Body of pancreas (tissue), 4 donors: ENCODE data around the gene TENM3.

ENCODE experiments used
- CTCF ChIP-seq, 7 experiments: fragments of 450-650 bp in 4 of 7; fragments of 200-600 bp in 3 of 7; sonication (generic) in 3 of 7; IDR thresholded peaks; one replicate each; pipeline ENCODE4 v1.5.1; 2016 to 2019; ENCODE audit warnings: antibody characterized with exemption in 7 of 7
- POLR2A ChIP-seq, 3 donors: fragments of 450-650 bp; IDR thresholded peaks; one replicate each; pipeline ENCODE4 v1.6.1; 2016; ENCODE audit warnings: antibody characterized with exemption in 3 of 3, mild to moderate bottlenecking in 2 of 3

GRCh38 chr4:182216005-182216404 lies 27.2 kb upstream of the TENM3 start:
- no peak for TF ChIP-seq CTCF (IDR thresholded peaks at IDR 0.05)
- TF ChIP-seq POLR2A (IDR thresholded peaks at IDR 0.05), result no peak
